Measurements from ENCODE around the gene TSPAN9.

GRCh38 chr12:3134126-3134525 lies 56.9 kb downstream of the TSPAN9 start:
- TF ChIP-seq CTCF (IDR thresholded peaks at IDR 0.05 in 2 of 3, conservative IDR thresholded peaks at IDR 0.05 in 1 of 3; ENCODE audit: borderline replicate concordance in 1 of 3, insufficient read depth in 1 of 3, low read depth in 2 of 3, low read length in 2 of 3), result no peak
- TF ChIP-seq POLR2A (IDR thresholded peaks at IDR 0.05; ENCODE audit: borderline replicate concordance, extremely low read depth, insufficient read depth, insufficient read length), result no peak

Data from HCT116 (cell line).